GM12878 (cell line): Measurements from ENCODE around the gene SNAP29. TPM values are rescaled to one million over a fixed set of nuclear protein-coding genes. Genes with fewer than 3 reads are reported as not detected.

Experiments
- ATAC-seq: fragments of 200-7000 bp; cut with Tn5 transposase; 3 replicates; pipeline ENCODE4 v1.9.1; 2020; ENCODE audit warnings: mild to moderate bottlenecking, moderate library complexity
- BruUV-seq: library from RNA; stranded (reverse); fragments of 400-500 nt; replicated peaks from 2 replicates; lab custom pipeline; 2021; lab: Mats Ljungman, UMichigan
- CTCF ChIA-PET: fragments of 300-600 bp; sonication (Branson Sonifier 250); formaldehyde crosslinking; extraction: SDS; loops from one replicate; lab custom pipeline; 2021; ENCODE audit warnings: inconsistent platforms; lab: Yijun Ruan, JAX
- POLR2A ChIA-PET: fragments of 350-600 bp; formaldehyde crosslinking; extraction: SDS; loops from one replicate; lab custom pipeline; 2021; ENCODE audit warnings: inconsistent platforms; lab: Charles Lee
- RAD21 ChIA-PET: fragments of 300-600 bp; sonication (Branson Sonifier 250); formaldehyde crosslinking; loops from one replicate; lab custom pipeline; 2023; ENCODE audit warnings: antibody characterized with exemption; ENCODE audit not compliant: unreplicated experiment; lab: Charles Lee
- SMC1A ChIA-PET: fragments of 300-600 bp; sonication (Branson Sonifier 250); formaldehyde crosslinking; loops from one replicate; lab custom pipeline; 2023; ENCODE audit not compliant: unreplicated experiment, uncharacterized antibody; lab: Charles Lee
- DNase-seq: peaks from one replicate; pipeline ENCODE4 v3.0.0-alpha.2; 2011; ENCODE audit warnings: low read depth, low spot score
- FAIRE-seq: peaks from 3 replicates; lab custom pipeline; 2011; peaks lifted over from hg19 to GRCh38; lab: Jason Lieb, UNC
- H2AFZ ChIP-seq: 2 replicates; pipeline ENCODE4 v1.6.0; 2011; ENCODE audit warnings: low read depth, low read length, control low read depth; ENCODE audit not compliant: control insufficient read depth
- H3K27ac ChIP-seq: 2 replicates; pipeline ENCODE4 v1.5.1; 2011; ENCODE audit warnings: control low read depth; ENCODE audit not compliant: control insufficient read depth, insufficient read depth
- H3K27me3 ChIP-seq, 2 experiments: replicated peaks in 1 of 2; 2 replicates each; pipeline versions ENCODE4 v1.6.0 to v1.6.1; 2011; ENCODE audit warnings: low read length in 1 of 2; ENCODE audit not compliant: control insufficient read depth in 2 of 2, insufficient read depth in 2 of 2
- H3K36me3 ChIP-seq, 2 experiments: 2 replicates each; pipeline ENCODE4 v1.5.1; 2011; ENCODE audit warnings: low read length in 1 of 2; ENCODE audit not compliant: control insufficient read depth in 2 of 2, insufficient read depth in 2 of 2
- H3K4me1 ChIP-seq: 2 replicates; pipeline ENCODE4 v1.6.1; 2011; ENCODE audit warnings: mild to moderate bottlenecking, low read length, moderate library complexity, mixed read lengths; ENCODE audit not compliant: control insufficient read depth, insufficient read depth
- H3K4me2 ChIP-seq: 2 replicates; pipeline ENCODE4 v1.6.0; 2011; ENCODE audit warnings: control low read depth; ENCODE audit not compliant: control insufficient read depth, insufficient read depth
- H3K4me3 ChIP-seq: fragments of 200-600 bp; sonication (generic); 2 replicates; pipeline ENCODE4 v1.5.1; 2016
- H3K79me2 ChIP-seq: 2 replicates; pipeline ENCODE4 v1.6.0; 2011; ENCODE audit warnings: low read length; ENCODE audit not compliant: control insufficient read depth, insufficient read depth
- H3K9ac ChIP-seq: 2 replicates; pipeline ENCODE4 v1.8.0; 2011; ENCODE audit warnings: low read length, control low read depth, mixed read lengths; ENCODE audit not compliant: control insufficient read depth, insufficient read depth
- H3K9me3 ChIP-seq: replicated peaks from 3 replicates; pipeline ENCODE4 v1.5.1; 2011; ENCODE audit warnings: mild to moderate bottlenecking, low read length; ENCODE audit not compliant: control insufficient read depth, insufficient read depth
- H4K20me1 ChIP-seq: 2 replicates; pipeline ENCODE4 v1.6.0; 2011; ENCODE audit not compliant: control insufficient read depth, insufficient read depth
- CBFB ChIP-seq: IDR thresholded peaks from 2 replicates; pipeline ENCODE4 v1.6.1; 2016; ENCODE audit warnings: antibody characterized with exemption, low read depth
- MXI1 ChIP-seq: fragments of 150-350 bp; IDR thresholded peaks from 2 replicates; pipeline ENCODE4 v1.6.1; 2011; ENCODE audit warnings: low read depth, mild to moderate bottlenecking, inconsistent platforms, low read length, improper control_type of control experiment
- NRF1 ChIP-seq: conservative IDR thresholded peaks from 2 replicates; pipeline ENCODE4 v1.6.1; 2011; ENCODE audit warnings: mild to moderate bottlenecking, low read depth, low read length, improper control_type of control experiment
- PAX5 ChIP-seq: IDR thresholded peaks from 2 replicates; pipeline ENCODE4 v1.6.1; 2011; ENCODE audit warnings: low read depth, low read length, borderline replicate concordance
- PKNOX1 ChIP-seq: fragments of 450-650 bp; IDR thresholded peaks from 2 replicates; pipeline ENCODE4 v1.6.1; 2016; ENCODE audit warnings: mild to moderate bottlenecking
- PML ChIP-seq: IDR thresholded peaks from 2 replicates; pipeline ENCODE4 v1.6.1; 2012; ENCODE audit warnings: low read length, inconsistent platforms
- SMARCA5 ChIP-seq: fragments of 450-650 bp; IDR thresholded peaks from 2 replicates; pipeline ENCODE4 v1.6.1; 2017; ENCODE audit warnings: mild to moderate bottlenecking
- SMC3 ChIP-seq: IDR thresholded peaks from 2 replicates; pipeline ENCODE4 v1.6.1; 2011; ENCODE audit warnings: low read length, improper control_type of control experiment, borderline replicate concordance
- SP1 ChIP-seq: IDR thresholded peaks from one replicate; pipeline ENCODE4 v1.6.1; 2011; ENCODE audit warnings: low read depth, low read length
- YBX1 ChIP-seq: fragments of 450-650 bp; IDR thresholded peaks from 2 replicates; pipeline ENCODE4 v1.6.1; 2016; ENCODE audit warnings: antibody characterized with exemption
- ZBED1 ChIP-seq: IDR thresholded peaks from 2 replicates; pipeline ENCODE4 v1.6.1; 2016; ENCODE audit warnings: borderline replicate concordance
- ZNF592 ChIP-seq: fragments of 450-650 bp; IDR thresholded peaks from 2 replicates; pipeline ENCODE4 v1.6.1; 2017; ENCODE audit warnings: mild to moderate bottlenecking, moderate library complexity
- WGBS: methylation state at CpG from one replicate; pipeline ENCODE4 v1.1.6; 2016; ENCODE audit warnings: low lambda C conversion rate; ENCODE audit not compliant: insufficient replicate concordance, insufficient coverage; ENCODE audit errors: missing lambda C conversion rate; 5-methylcytosine and 5-hydroxymethylcytosine counted together
- in situ Hi-C: fragments of 300-500 bp; cut with MboI; formaldehyde crosslinking; loops from 9 replicates; pipeline ENCODE4 v1.14.3; 2018; ENCODE audit warnings: mixed read lengths
- intact Hi-C: fragments of 100-400 bp; cut with micrococcal nuclease; formaldehyde crosslinking; loops from one replicate; pipeline ENCODE4 v1.14.2; 2022; ENCODE audit not compliant: unreplicated experiment
- polyA plus RNA-seq, 11 experiments: library from polyadenylated mRNA; depleted of rRNA in 4 of 11; unstranded in 6 of 11; stranded (reverse) in 5 of 11; fragments of >200 nt; fragmentation: Nextera tagmentation in 4 of 11; fragmentation: Illumina TruSeq in 1 of 11; extraction: Ambion mirVana in 4 of 11; extraction: Trizol in 1 of 11; gene quantifications; 1 replicate in 1 of 11; 2 replicates in 10 of 11; pipeline versions ENCODE4 v1.2.1 to v1.2.3, GENCODE V29; 2011 to 2016; ENCODE audit warnings: inconsistent platforms in 2 of 11, missing spikeins in 2 of 11, low read depth in 1 of 11
- total RNA-seq, 4 experiments: library from RNA; depleted of rRNA in 3 of 4; stranded (reverse); fragments of >200 nt in 3 of 4; fragmentation: Illumina TruSeq in 1 of 4; extraction: Trizol in 1 of 4; gene quantifications; 2 replicates each; pipeline versions ENCODE4 v1.2.1 to v1.2.3, GENCODE V29; 2013 to 2021
- TF ChIP-seq, protein P1 (sequence below): IDR thresholded peaks from 2 replicates; pipeline ENCODE4 v1.6.1; 2012; ENCODE audit warnings: low read depth, low read length, improper control_type of control experiment
- TF ChIP-seq, protein P2 (sequence below): fragments of 450-650 bp; IDR thresholded peaks from 2 replicates; pipeline ENCODE4 v1.6.1; 2016; ENCODE audit warnings: mild to moderate bottlenecking

The SNAP29 gene
- total and polyA plus RNA-seq, 10 of the 15 experiments (the other 5 are each of a cell fraction or from before 2014, with no cell fraction given) = 4.7 to 45.7 (median 27.9) TPM

DNA sequence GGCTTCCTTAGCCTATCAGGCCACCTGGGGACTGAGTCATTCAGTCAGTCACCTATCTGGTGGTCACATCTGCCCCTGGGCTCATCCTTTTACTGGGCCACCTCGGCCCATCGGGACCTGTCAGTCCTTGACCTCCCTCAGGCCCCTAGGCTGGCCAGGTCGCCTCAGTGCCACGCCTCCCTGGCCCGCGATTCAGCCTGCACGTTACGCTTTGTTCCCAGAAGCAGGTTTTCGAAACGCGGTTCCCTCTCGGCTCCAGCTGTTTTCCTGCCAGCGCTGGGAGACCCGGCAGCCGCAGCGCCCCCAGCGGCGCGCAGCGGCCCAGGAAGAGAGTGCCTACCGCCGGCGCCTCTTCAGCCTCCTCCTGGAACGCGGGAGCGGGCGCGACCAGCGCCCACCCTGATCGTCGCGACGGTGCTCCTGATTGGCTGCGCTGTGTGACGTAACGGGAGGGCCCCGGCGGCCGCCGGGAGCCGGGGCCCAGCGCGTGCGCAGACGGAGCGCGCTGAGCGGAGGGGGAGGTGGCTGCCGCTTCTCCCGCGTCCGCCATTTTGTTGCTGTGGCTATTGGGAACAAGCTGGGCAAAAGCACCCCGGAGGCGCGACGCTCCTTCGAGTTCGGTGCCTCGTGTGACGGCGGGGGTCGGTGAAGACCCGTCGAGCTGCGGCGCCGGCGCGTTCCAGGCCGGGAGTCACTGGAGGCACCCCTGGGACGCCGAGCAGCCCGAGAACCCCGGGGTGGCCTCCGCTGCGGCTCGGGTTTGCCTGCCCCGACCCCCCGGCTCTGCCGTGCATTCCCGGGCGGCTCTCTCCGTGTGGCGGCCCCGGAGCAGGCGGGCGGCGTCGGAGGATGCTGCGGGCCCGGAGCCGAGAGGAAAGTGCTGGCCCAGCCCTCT lies 58.4 kb downstream of the SNAP29 start, which contains the start of gene CRKL:
TSS of gene CRKL (plus strand) at position 492 of the 895 bp plus-strand sequence. CDS start 528 bp downstream, outside the sequence.
- WGBS = under 1% methylated on average over 92 of the region's 92 CpGs
- peak within 1 kb of the TSS; percentile 88 for H3K4me2 ChIP-seq
- POLR2A ChIA-PET = interaction anchor here (0.6 to 0.8 kb wide), 2 partner anchors 84 to 499 kb away, joined by 3 read pairs; no protein-coding TSS in a partner anchor
- RAD21 ChIA-PET = interaction anchor here (0.6 to 1.0 kb wide), 3 partner anchors 40 to 132 kb away, joined by 3 to 4 read pairs (median 3); no protein-coding TSS in a partner anchor
- peak within 1 kb of the TSS; percentile 91 for H3K9ac ChIP-seq
- peak; percentile 13 for FAIRE-seq
- ATAC-seq = peak; percentile 96
- H3K79me2 ChIP-seq = peaks cover 51% of the 10 kb centered on the region
- no peaks in the 10 kb centered on the region; the same call in 1 of the 2 replicates for H4K20me1 ChIP-seq
- DNase-seq = peak; percentile 83
- H3K4me3 ChIP-seq = peak within 1 kb of the TSS; percentile 92
- H2AFZ ChIP-seq = peak within 1 kb of the TSS; percentile 99
- peak within 1 kb of the TSS; percentile 85 for H3K27ac ChIP-seq
- H3K27me3 ChIP-seq = no peaks in the 10 kb centered on the region
- H3K36me3 ChIP-seq = no peaks in the 10 kb centered on the region
- intact Hi-C loops (loop anchor here (1.0 kb wide), 1 partner anchor 85 kb away; the partner anchor contains the start of gene THAP7), in situ Hi-C loops (loop anchor here (10.0 kb wide), 1 partner anchor 52 kb away; no protein-coding TSS in a partner anchor)
- H3K4me1 ChIP-seq = peaks cover 1% of the 10 kb centered on the region
- SMC1A ChIA-PET = interaction anchor here (1.9 kb wide), 1 partner anchor 21 kb away, joined by 4 read pairs; no protein-coding TSS in a partner anchor
- BruUV-seq = TSS peak; percentile 93
- H3K9me3 ChIP-seq = no peaks in the 10 kb centered on the region
- CTCF ChIA-PET = interaction anchor here (0.6 to 1.1 kb wide), 3 partner anchors 9 to 83 kb away, joined by 3 to 5 read pairs (median 3); no protein-coding TSS in a partner anchor
- TF ChIP-seq PAX5 (peak; percentile 19; the same call in 1 of the 2 replicates), SP1 (peak; percentile 11), SMARCA5 (peak; percentile 95), MXI1 (peak; percentile 83; the same call in 1 of the 2 replicates), ZNF592 (peak; percentile 82; the same call in 1 of the 2 replicates), YBX1 (no peak), PML (peak; percentile 71; the same call in 1 of the 2 replicates), CBFB (peak; percentile 40; the same call in 1 of the 2 replicates), NRF1 (peak; percentile 74), ZBED1 (no peak), SMC3 (peak; percentile 26; the same call in 1 of the 2 replicates), PKNOX1 (peak; percentile 59; the same call in 1 of the 2 replicates)
- TF ChIP-seq, protein P1, sequence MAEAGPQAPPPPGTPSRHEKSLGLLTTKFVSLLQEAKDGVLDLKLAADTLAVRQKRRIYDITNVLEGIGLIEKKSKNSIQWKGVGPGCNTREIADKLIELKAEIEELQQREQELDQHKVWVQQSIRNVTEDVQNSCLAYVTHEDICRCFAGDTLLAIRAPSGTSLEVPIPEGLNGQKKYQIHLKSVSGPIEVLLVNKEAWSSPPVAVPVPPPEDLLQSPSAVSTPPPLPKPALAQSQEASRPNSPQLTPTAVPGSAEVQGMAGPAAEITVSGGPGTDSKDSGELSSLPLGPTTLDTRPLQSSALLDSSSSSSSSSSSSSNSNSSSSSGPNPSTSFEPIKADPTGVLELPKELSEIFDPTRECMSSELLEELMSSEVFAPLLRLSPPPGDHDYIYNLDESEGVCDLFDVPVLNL = peak; percentile 69; the same call in 1 of the 2 replicates
- TF ChIP-seq, protein P2, sequence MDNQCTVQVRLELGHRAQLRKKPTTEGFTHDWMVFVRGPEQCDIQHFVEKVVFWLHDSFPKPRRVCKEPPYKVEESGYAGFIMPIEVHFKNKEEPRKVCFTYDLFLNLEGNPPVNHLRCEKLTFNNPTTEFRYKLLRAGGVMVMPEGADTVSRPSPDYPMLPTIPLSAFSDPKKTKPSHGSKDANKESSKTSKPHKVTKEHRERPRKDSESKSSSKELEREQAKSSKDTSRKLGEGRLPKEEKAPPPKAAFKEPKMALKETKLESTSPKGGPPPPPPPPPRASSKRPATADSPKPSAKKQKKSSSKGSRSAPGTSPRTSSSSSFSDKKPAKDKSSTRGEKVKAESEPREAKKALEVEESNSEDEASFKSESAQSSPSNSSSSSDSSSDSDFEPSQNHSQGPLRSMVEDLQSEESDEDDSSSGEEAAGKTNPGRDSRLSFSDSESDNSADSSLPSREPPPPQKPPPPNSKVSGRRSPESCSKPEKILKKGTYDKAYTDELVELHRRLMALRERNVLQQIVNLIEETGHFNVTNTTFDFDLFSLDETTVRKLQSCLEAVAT = peak; percentile 7; the same call in 1 of the 2 replicates
